ENCODE data around the gene FOSB. TPM values are rescaled to one million over a fixed set of nuclear protein-coding genes. Genes with fewer than 3 reads are reported as not detected.

The FOSB gene
- total and polyA plus RNA-seq, 9 of the 15 experiments (the other 6 are each of a cell fraction or from before 2014, with no cell fraction given), result 0.11 to 2.7 (median 0.73) TPM

GRCh38 chr19:45428384-45429231 is 39.2 kb upstream of the FOSB start (continued):
- TF ChIP-seq KLF16 (IDR thresholded peaks at IDR 0.05) (no peak), RUNX1 (IDR thresholded peaks at IDR 0.05; ENCODE audit: low read depth) (no peak), MECOM (CRISPR knock-in tag; IDR thresholded peaks at IDR 0.05) (no peak), ZSCAN32 (CRISPR knock-in tag; IDR thresholded peaks at IDR 0.05) (no peak), MNT (conservative IDR thresholded peaks at IDR 0.05) (0 out of 4 replicates have a peak, but pooled peaks of 1 of the 2 experiments have one; percentile 22), FOS (IDR thresholded peaks at IDR 0.05; ENCODE audit: extremely low read depth, insufficient read length) (no peak), HEY1 (CRISPR knock-in tag; IDR thresholded peaks at IDR 0.05; ENCODE audit: borderline replicate concordance) (no peak), ZNF445 (CRISPR knock-in tag; IDR thresholded peaks at IDR 0.05; ENCODE audit: low read depth) (no peak), ZC3H8 (IDR thresholded peaks at IDR 0.05) (no peak), PHF21A (IDR thresholded peaks at IDR 0.05; ENCODE audit: borderline replicate concordance, low read depth) (no peak), E4F1 (CRISPR knock-in tag; IDR thresholded peaks at IDR 0.05; ENCODE audit: borderline replicate concordance) (no peak), CHD4 (IDR thresholded peaks at IDR 0.05; ENCODE audit: insufficient read depth, insufficient replicate concordance, low read depth, low read length, poor library complexity, severe bottlenecking) (peak; percentile 98), CREB3L1 (IDR thresholded peaks at IDR 0.05; ENCODE audit: borderline replicate concordance, low read depth) (no peak), NFIC (IDR thresholded peaks at IDR 0.05) (no peak), NCOA6 (IDR thresholded peaks at IDR 0.05) (no peak), RBM17 (IDR thresholded peaks at IDR 0.05; ENCODE audit: borderline replicate concordance, low read depth, low read length) (no peak)
- TF ChIP-seq, protein P1, sequence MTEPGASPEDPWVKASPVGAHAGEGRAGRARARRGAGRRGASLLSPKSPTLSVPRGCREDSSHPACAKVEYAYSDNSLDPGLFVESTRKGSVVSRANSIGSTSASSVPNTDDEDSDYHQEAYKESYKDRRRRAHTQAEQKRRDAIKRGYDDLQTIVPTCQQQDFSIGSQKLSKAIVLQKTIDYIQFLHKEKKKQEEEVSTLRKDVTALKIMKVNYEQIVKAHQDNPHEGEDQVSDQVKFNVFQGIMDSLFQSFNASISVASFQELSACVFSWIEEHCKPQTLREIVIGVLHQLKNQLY (CRISPR knock-in tag; conservative IDR thresholded peaks at IDR 0.05), result no peak
- TF ChIP-seq, protein P2, sequence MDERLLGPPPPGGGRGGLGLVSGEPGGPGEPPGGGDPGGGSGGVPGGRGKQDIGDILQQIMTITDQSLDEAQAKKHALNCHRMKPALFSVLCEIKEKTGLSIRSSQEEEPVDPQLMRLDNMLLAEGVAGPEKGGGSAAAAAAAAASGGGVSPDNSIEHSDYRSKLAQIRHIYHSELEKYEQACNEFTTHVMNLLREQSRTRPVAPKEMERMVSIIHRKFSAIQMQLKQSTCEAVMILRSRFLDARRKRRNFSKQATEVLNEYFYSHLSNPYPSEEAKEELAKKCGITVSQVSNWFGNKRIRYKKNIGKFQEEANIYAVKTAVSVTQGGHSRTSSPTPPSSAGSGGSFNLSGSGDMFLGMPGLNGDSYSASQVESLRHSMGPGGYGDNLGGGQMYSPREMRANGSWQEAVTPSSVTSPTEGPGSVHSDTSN (CRISPR knock-in tag; IDR thresholded peaks at IDR 0.05; ENCODE audit: low read depth), result no peak
- TF ChIP-seq, protein P2 (tag; conservative IDR thresholded peaks at IDR 0.05; ENCODE audit: low read depth), result no peak
